Tibial nerve (tissue), 4 donors: ENCODE results near the gene CEACAM18.

Source experiments
- CTCF ChIP-seq, 5 experiments: fragments of 200-600 bp in 3 of 5; fragments of 450-650 bp in 2 of 5; sonication (generic) in 3 of 5; IDR thresholded peaks; one replicate each; pipeline ENCODE4 v1.5.1; 2016 to 2019; ENCODE audit warnings: antibody characterized with exemption in 5 of 5, mild to moderate bottlenecking in 3 of 5, moderate library complexity in 2 of 5
- EP300 ChIP-seq, 2 donors: sonication (generic); formaldehyde crosslinking; IDR thresholded peaks; one replicate each; pipeline ENCODE4 v1.6.1; 2017; ENCODE audit warnings: antibody characterized with exemption in 2 of 2, mild to moderate bottlenecking in 1 of 2
- POLR2A ChIP-seq, 2 donors: fragments of 450-650 bp; IDR thresholded peaks; one replicate each; pipeline ENCODE4 v1.6.1; 2017; ENCODE audit warnings: antibody characterized with exemption in 2 of 2, mild to moderate bottlenecking in 2 of 2, moderate library complexity in 2 of 2

GRCh38 chr19:51505904-51506303 lies 27.6 kb downstream of the CEACAM18 start:
- no peak for TF ChIP-seq CTCF (IDR thresholded peaks at IDR 0.05)
- TF ChIP-seq EP300 (IDR thresholded peaks at IDR 0.05): no peak
- TF ChIP-seq POLR2A (IDR thresholded peaks at IDR 0.05): no peak
